IPS-18c (cell line): ENCODE data around the gene CHKA.
A peak's percentile ranks its signal among the peaks of the same experiment; 100 is the strongest.

Experiments used
- H3K4me3 ChIP-seq: 2 replicates; pipeline ENCODE4 v1.7.0; 2013; ENCODE audit warnings: low read depth, mild to moderate bottlenecking, low read length, moderate library complexity; ENCODE audit not compliant: insufficient read depth
- H3K9me3 ChIP-seq: one replicate; pipeline ENCODE4 v1.6.1; 2013; ENCODE audit warnings: mild to moderate bottlenecking, low read length, moderate library complexity; ENCODE audit not compliant: control insufficient read depth, insufficient read depth

Gene CHKA

DNA sequence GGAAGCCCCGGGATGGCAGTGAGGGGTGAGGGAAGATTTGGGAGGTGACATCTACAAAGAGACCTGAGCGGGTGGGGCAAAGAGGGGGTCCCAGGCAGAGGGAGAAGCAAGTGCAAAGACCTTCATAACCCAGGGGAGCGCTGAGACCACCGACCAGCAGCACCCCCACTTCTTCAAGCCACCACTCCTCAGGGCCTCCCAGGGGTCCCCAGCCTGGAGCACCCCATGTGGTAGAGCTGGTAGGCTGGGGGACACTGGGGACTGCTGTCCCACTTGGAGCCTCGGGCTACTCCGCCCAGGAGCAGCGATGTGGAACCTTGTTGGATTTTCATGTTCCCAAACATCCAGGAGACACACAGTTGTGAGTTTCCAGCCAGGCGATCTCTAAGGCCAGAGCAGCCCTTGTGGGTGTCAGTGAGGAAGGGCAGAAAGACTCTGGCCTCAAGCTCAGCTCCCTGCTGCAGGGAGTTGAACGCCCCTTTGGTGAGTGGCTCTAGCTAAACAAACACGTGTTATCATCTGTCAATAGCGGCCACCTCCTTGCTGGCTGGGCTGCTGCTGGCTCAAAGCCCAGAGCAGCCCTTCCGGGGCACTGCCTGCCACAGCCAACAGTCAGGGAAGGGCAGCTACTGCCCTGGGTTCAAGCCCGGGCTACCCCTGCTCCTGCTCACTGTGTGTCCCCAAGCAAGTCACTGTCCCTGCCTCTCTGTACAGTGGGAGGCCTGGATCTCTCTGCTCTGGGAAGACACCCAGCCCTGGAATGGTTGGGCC is 25.7 kb upstream of the CHKA start:
- no peak overlapping the region for H3K4me3 ChIP-seq
- H3K9me3 ChIP-seq, result no peaks in the 10 kb centered on the region

DNA sequence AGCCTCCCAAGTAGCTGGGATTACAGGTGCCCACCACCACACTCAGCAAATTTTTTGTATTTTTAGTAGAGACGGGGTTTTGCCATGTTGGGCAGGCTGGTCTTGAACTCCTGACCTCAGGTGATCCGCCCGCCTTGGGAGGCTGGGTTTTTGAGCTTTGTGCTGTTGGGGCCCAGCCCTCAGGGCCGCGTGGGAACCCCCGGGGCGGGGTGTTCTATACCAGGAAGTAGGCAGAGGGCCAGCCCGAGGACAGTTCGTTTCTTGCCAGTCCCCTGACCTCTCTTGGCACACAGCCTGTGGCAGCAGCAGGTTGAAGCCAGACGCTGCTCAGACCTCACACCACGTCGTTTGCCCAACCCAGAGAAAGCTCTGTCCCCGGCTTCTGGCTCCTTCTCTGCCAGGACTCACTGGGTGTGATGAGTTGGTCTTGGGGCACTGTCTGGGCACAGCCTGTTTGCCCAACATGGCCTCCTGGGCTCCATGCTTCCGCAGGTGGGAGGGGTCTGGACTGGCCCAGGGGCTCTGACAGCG is 24.9 kb upstream of the CHKA start:
- Histone ChIP-seq H3K9me3 (no peaks in the 10 kb centered on the region), H3K4me3 (no peak overlapping the region)

DNA sequence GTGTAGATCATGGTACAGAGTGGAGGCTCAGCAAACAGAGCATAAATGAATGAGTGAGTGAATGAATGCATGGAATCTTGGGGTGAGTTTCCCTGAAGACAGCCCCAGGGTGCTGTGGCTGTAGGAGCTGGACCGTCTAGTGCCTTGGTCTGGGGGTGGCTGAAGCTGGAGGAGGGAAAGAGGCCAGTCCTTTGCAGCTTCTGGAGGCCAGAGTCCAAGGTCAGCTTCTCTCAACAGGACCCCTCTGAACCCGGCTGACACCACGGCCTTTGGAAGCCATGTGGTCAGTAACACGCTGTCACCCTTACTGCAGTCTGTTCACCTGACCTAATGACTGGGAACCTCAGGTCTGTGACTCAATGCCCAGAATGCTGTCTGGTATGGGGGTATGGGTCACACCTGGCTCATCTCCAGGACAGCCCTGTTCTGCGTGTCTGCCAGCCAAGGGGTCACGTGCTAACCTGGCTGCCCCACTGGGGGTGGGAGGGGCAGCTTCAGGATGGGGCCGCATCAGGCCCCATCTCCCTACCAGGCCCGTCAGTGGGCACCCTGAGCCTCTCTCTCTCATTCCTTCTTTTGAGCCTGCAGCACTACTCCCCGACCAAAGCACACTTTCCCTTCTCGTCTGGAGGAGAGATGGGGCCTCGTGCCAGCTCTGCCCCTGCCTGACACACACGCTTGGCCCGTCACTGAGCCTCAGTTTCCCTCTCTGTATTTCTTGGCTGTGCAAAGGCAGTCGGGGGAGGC is 24.1 kb upstream of the CHKA start:
- Histone ChIP-seq H3K4me3 (no peak overlapping the region), H3K9me3 (no peaks in the 10 kb centered on the region)

DNA sequence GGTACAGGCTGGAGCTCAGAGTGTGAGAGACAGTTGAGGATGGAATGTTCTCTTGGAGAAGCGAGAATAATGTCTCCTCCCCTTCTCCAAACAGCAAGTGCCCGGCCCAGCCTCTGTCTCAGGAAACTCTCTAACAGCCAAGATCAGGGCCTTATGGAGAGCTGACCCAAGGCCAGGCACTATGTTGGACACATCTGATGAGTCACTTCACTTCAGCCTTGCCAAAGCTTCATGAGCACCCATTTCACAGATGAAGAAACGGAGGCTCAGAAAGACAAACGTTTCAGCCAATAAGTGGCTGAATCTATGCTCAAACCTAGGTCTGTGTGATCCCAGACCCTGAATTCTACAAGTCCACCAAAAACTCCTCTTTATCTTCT is 22.1 kb upstream of the CHKA start:
- no peak overlapping the region for H3K4me3 ChIP-seq
- H3K9me3 ChIP-seq, result no peaks in the 10 kb centered on the region

DNA sequence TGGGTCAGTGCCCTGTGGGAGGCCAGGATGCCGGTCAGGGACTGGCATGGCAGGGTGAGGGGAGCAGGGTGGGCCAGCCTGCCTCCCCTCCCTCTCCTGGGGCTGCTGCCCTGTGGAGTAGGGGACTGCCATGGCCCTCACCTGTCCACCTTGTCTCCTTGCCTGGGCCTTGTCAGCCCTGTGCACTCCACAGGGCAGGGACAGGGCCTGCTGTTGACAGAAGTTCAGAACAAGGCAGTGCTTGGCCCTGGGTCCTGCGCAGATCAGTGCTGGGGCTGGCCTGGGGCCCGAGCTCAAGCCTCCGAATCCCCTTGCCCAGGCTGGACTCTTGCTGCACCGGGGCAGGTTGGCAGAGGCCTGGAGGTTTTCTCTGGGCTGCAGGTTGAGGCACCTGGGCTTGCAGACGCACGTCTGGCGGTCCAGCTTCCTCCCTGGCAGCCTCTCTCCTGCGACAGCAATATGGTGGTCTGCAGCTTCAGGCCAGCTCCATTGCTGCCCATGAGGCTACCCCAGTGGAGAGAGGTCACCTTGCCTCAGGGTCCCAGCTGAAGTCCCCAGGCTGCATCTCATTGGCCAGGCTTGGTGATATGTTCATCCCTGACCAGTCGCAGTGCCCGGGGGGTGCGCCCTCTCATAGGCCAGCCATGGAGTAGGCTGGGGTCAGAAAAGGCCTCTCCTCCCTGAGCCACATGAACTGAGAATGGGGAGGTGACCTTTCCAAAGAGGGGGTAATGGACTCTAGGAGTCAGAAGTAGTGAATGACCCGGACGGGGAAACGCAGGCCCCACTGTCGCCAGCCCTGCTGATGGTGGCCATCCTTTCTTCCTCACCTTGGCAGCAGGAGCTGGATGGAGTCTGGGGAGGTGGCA is 21.5 kb upstream of the CHKA start:
- Histone ChIP-seq H3K4me3 (no peak overlapping the region), H3K9me3 (no peaks in the 10 kb centered on the region)

DNA sequence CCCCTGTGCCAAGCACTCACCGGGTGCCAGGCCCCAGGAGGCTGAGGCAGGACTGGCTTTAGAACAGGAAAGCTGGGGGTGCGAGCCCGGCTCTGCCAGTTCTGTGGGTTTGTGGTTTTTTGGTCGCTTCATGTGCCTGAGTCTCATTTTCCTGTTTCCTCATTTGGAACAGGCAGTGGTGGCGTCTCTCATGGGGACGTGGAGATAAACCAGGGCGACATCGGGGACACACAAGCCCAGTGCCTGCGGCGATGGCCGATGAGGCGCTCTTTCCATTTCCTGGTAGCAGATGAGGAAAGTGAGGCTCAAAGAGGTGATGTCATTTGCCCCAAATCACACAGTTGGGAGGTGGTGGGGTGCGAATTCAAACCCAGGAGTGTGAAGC is 20.8 kb upstream of the CHKA start:
- H3K9me3 ChIP-seq, result no peaks in the 10 kb centered on the region
- no peak overlapping the region for H3K4me3 ChIP-seq

DNA sequence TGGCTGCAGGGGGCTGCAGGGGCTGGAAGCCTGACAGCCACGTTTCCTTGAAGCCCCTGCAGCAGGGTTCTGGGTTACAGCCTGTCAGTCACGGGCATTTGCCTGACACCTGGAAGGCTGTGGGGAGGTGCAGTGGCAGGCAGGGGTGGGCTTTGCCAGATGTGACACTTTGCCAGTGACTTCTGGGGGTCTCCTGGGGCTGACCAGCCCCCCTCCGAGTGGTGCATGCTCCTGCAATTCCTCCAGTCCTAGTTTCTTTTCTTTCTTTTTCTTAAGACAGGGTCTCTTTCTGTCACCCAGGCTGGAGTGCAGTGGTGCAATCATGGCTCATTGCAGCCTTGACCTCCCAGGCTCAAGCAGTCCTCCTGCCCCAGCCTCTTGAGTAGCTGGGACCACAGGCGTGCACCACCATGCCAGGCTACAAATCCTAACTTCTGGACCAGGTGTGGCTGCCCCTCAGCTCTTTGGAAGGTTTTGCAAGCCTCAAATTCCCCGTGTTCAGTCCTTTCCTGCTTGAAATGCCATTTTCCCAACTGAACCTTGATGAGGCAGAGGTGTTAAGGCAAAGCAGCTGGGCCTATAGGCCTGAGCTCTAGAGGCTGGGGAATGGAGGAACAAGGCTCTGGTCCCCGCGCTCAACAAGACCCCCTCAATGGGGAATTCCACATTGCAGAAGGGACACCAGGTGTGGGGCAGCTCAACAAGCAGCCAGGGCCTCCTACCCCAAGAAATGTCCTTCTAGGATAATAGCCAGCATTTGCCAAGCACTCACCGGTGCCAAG is 20.2 kb upstream of the CHKA start:
- Histone ChIP-seq H3K9me3 (no peaks in the 10 kb centered on the region), H3K4me3 (no peak overlapping the region)

DNA sequence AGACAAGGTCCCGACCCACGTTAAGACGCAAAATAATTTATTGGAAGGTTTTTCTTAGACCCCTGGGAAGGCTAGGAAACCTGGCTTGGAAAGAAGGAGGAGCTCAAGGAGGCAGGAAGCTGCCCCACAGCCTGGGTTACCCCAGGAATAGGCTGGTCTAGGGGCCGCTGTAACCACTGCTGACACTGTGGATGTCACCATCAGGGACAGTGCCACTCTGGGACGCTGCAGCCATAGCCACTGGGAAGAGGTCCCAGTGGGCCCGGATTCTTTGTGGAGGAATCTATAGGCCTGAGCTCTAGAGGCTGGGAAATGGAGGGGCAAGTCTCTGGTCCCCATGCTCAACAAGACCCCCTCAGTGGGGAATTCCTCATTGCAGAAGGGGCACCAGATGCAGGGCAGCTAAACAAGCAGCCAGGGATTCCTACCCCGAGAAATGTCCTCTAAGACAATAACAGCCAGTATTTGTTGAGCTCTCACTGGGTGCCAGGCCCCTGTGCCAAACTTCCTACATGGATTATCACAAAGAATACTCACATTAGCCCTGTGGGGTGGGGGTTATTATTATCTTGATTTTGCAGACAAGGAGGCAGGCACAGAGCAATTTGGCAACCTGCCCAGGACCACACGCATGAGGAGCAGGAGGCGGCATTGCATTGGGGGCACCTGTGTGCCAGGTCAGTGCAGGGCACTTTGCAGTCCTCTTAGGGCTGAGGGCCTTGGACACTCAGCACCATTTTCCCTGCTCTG is 19.5 kb upstream of the CHKA start:
- no peak overlapping the region for H3K4me3 ChIP-seq

DNA sequence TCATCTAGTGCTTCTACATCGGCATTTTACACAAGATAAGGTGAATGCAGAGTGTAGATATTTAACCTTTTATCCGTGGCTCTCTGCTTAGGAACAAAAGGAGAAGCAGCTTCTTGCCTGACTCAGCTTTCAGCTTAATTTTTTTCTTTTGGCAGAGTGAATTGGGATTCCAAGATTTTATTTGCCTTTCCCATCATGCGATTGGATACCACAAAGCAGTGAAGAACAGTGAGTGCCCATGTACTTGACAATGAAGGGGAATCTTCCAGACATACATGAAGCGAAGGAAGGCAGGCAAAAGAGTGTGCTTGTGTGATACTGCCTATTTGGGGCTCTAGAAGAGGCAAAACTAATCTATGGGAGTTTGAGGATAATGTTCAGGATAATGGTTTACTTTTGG is 17.0 kb upstream of the CHKA start:
- H3K9me3 ChIP-seq, result peaks cover 9% of the 10 kb centered on the region
- H3K4me3 ChIP-seq, result no peak overlapping the region

More for the DNA sequence above, 19.5 kb upstream of the CHKA start:
- H3K9me3 ChIP-seq, result no peaks in the 10 kb centered on the region

DNA sequence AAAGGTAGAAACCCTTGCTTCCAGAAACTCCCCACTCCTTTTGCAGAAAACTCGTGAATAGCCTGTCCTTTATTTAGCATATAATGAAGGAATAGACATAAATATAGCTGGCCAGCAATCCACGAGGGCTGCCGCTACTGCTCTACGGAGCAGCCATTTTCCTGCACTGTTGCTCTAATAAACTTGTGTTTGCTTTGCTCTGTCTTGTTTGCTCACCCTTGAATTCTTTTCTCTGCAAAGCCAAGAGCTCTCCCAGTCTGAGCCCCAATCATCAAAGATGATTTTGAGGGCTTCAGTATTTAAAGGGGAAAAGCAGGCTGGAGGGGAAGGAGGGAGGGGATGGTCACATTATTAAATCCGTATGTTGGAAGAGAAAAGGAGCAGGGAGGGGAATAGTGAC is 16.6 kb upstream of the CHKA start:
- Histone ChIP-seq H3K9me3 (peaks cover 9% of the 10 kb centered on the region), H3K4me3 (no peak overlapping the region)

DNA sequence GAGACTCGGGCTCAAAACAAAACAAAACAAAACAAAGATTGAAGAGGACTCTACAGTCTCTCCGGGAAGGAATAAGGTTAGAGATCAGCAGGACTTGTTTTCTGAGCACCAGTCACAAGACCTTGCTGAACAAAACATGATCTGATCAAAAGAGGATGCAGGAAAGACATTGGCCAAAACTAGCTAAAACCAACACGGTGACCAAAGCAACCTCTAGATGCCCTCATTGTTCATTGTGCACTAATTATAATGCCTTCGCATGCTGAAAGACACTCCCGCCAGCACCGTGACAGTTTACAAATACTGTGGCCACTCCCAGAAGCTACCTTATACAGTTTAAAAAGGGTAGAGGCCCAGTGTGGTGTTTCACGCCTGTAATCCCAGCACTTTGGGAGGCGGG is 15.7 kb upstream of the CHKA start:
- no peak overlapping the region for H3K4me3 ChIP-seq
- peaks cover 12% of the 10 kb centered on the region for H3K9me3 ChIP-seq

DNA sequence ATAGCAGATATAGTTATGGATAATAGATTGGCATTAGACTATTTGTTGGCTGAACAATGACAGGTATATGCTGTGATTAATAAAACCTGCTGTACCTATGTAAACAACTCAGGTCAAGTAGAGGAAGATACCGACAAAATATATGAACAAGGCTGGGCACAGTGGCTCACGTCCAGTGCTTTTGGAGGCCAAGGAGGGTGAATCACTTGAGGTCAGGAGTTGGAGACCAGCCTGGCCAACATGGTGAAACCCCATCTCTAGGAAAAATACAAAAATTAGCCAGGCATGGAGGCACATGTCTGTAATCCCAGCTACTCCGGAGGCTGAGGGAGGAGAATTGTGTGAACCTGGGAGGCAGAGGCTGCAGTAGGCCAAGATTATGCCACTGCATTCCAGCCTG is 14.0 kb upstream of the CHKA start:
- peaks cover 12% of the 10 kb centered on the region for H3K9me3 ChIP-seq
- H3K4me3 ChIP-seq, result no peak overlapping the region

DNA sequence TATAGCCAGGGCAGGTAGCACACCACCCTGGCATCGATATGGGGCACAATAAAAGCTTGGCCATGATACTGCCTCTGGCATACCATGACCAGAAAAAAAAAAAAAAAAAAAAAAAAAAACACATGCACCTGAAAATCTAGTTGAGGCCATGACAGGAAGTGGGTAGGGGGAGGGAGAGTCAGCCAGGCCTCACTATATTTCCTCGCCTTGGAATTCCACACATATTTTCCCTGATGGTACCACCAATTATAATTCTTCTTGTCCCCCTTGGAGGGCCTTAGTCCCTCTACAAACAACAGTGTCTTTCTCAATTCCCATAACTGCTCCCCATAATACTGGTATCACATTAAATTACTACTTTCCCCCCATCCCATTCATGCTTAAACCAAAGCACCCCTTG is 12.6 kb upstream of the CHKA start:
- H3K4me3 ChIP-seq, result no peak overlapping the region
- peaks cover 17% of the 10 kb centered on the region for H3K9me3 ChIP-seq

DNA sequence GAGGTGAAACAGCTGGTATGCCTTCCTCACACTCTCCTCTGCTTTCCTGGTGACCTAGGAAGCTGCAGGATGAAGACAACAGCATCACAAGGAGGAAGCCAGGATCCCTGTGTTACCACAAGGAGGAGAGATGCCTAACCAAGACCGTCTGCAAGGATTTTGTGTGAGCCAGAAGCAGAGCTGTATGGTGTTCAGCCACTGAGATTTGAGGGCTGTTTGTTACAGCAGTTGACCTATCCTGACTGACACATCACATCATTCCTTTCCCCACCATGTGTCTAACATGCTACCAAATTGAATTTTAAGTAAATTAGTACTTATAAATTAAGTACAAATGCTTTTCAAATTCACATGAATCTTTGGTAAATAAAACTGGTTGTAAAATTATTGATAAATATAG is 8.9 kb upstream of the CHKA start:
- H3K9me3 ChIP-seq, result peaks cover 17% of the 10 kb centered on the region
- no peak overlapping the region for H3K4me3 ChIP-seq

DNA sequence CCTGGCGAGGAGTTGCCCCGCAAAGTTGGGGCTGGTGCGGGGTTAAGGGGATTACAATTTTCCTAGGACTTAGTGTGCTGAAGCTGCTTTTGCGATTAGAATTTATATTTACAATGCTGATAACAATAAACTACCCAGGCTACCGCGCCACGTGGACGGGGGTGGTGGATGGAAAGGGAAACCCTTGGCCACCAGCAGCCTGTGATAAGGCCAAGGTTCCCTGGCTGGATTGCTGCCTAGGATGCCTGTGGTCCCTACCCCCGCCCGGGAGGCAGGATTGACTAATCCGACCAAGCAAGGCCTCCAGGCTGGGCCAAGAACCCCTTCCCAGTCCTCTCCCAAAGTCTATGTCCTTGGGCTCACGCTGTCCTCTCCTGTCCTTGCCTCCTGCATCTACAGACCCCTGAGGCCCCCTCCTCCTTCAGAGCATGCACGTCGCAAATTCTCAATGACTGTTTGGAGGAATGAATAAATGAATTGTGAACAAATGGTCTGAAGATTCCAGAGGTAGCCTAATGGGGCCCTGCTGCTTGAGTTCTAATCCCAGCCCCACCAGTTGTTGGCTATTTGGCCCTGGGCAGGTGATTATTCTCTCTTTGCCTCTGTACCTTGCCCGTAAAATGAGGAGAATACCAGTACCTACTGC is 7.6 kb upstream of the CHKA start:
- peak overlapping the region; percentile 11; the same call in 1 of the 2 replicates for H3K4me3 ChIP-seq
- peaks cover 11% of the 10 kb centered on the region for H3K9me3 ChIP-seq
